GM21576 (cell line): ENCODE results near the gene TPST1.
"Not testable (repeated sequence)": the region's sequence is repeated elsewhere in the genome, so short reads cannot be mapped to it uniquely, and the experiment has no call there.

ENCODE experiments used
- ATAC-seq: cut with Tn5 transposase; IDR thresholded peaks from one replicate; pipeline ENCODE4 v1.9.1; 2021; ENCODE audit warnings: mild to moderate bottlenecking, moderate library complexity; ENCODE audit not compliant: unreplicated experiment

The TPST1 gene

DNA sequence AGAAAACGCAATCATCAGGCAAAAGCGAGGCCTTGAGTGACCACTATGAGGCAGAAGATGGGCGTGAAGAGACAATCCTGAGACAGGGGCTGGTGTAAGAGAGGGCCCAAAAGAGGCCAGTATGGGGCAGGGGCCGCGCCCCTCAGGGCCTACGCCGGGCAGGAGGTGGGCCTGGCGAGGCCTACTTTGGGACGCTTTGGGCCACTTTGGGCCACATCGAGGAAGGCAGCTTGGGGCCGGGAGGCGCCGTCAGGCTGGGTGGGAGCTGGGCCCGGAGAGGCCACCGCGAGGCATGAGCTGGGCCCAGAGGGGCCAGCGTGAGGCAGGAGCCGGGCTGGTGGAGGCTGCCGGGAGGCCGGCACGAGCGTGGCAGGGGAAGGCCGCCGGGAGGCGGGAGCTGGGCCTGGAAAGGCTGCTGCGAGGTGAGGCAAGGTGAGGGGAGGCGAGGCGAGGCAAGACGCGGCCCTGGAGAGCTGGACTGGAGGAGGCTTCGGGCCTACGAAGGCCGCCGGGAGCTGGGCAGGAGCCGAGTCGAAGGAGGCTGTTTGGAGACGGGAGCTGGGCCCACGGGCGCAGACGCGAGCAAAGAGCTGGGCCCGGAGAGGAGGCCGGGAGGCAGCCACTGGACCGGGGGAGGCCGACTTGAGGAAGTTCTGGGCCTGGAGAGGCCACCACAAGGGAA lies 171.3 kb downstream of the TPST1 start:
- ATAC-seq: no peak

- no peak for ATAC-seq
Measured at GRCh38 chr7:66377045-66377444, 171.9 kb downstream of the TPST1 start.

GRCh38 chr7:66377714-66378113 lies 172.6 kb downstream of the TPST1 start:
- no peak for ATAC-seq

- no peak for ATAC-seq
Measured at GRCh38 chr7:66379542-66380160, 174.5 kb downstream of the TPST1 start.

DNA sequence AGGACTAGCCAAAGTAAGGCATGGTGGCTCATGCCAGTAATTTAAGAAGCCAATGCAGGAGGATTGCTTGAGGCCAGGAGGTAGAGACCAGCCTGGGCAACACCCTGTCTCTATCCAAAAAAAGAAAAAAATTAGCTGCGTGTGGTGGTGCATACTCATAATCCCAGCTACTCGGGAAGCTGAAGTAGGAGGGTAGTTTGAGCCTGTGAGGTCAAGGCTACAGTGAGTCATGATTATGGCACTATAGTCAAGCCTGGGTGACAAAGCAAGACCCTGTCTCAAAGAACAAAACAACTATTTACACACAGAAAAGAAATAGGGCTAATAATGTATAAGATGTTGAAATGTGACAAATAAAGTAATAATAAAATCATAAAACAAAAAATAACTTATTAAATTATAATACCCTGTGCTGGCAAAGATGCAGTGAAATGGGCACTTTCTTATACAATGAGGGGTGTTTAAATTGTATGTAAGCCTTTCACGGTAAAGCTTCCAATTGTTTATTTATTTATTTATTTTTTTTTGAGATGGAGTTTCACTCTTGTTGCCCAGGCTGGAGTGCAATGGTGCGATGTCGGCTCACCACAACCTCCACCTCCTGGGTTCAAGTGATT lies 175.2 kb downstream of the TPST1 start:
- no peak for ATAC-seq

DNA sequence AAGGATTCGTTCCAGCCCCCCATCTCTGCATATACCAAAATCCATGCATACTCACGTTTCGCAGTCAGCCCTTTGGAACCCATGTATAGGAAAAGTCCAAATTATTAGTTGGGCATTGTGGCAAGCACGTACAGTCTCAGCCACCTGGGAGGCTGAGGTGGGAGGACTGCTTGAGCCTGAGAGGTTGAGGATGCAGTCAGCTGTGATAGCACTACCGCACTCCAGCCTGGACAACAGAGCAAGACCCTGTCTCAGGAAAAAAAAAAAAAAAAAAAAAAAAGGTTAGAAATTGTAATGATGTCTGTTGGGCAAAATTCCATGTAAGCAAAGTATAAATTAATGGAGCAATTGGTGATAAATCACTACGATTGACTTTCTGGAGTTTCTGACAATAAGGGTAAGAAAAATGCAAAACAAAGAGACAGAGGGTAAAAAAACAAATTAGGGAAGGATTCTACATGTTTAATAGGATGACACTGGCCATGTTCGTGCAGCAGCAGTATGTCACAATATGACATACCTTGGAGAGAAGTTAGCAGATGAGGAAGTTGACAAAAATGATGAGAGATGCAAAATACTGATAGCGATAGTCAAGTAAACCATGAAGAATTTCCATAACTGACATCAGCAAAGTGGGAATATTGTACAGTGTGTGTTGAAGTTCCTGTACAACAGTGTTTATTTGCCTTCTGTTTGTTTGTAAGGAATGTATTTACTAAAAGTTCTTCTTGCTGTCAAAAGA lies 177.2 kb downstream of the TPST1 start:
- not testable (repeated sequence) for ATAC-seq

DNA sequence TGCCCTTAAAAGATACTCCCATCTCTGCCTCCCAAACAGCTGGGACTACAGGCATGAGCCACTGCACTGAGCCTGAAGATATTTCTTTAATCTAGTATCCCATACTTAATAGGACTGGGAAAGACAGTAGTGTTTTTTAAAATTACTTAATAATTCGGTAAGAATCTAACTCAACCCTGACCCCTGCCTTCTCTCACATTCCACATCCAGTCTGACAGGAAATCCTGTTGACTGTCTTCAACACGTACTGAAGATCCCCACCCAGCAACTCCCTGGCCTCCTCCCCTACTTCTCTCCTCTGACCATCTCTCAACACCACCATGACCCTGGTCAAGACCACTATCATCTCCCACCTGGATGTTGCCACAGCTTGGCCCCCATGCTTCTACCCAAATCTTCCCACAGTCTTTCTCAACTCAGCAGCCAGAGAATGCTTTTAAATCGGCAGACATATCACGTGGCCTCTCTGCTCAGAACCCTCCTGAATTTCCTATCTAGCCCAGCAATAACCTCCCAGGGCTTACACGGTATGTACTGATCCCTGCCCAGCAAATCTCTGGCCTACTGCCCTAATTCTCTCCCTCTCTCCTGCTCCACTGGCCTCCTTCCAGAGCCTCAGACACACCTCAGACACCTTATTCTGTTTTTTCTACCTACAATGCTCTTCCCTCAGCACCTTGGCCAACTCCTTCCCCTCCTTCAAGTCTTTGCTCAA lies 180.2 kb downstream of the TPST1 start:
- not testable (repeated sequence) for ATAC-seq

- ATAC-seq: not testable (repeated sequence)
Measured at GRCh38 chr7:66395128-66395571, 190.0 kb downstream of the TPST1 start.

GRCh38 chr7:66396052-66396451 lies 190.9 kb downstream of the TPST1 start:
- not testable (repeated sequence) for ATAC-seq

DNA sequence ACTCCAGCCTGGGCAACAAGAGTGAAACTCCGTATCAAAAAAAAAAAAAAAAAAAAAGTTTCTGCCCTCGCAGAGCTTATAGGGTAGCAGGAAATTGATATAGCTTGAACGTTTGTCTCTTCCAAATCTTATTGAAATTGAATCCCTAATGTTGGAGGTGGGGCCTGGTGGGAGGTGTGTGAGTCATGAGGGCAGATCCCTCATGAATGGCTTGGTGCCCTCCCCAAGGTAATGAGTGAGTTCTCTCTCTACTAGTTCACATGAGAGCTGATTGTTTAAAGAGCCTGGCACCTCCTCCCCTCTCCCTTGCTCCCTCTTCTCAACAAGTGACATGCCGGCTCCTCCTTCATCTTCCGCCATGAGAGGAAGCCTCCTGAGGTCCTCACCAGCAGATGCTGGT lies 193.7 kb downstream of the TPST1 start:
- not testable (repeated sequence) for ATAC-seq

- ATAC-seq: no peak
Measured at GRCh38 chr7:66399566-66399965, 194.4 kb downstream of the TPST1 start.

DNA sequence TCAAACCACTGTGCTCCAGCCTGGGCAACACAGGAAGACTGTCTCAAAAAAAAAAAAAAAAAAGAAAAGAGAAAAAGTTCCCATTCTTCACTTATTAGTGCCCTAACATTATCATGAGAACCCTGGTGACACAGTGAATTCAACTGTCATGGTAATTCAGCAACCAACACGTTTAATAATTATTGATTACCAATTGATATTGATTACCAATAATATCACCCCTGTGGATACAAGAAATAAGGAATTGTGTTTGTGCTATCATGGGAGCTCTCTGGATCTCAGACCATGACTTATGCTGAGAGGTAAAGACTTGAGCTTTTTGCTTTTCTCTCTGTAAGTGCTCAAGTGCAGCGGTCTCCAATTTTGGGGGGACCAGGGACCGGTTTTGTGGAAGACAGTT lies 195.3 kb downstream of the TPST1 start:
- ATAC-seq: no peak

GRCh38 chr7:66401126-66401525 lies 196.0 kb downstream of the TPST1 start:
- ATAC-seq: not testable (repeated sequence)

DNA sequence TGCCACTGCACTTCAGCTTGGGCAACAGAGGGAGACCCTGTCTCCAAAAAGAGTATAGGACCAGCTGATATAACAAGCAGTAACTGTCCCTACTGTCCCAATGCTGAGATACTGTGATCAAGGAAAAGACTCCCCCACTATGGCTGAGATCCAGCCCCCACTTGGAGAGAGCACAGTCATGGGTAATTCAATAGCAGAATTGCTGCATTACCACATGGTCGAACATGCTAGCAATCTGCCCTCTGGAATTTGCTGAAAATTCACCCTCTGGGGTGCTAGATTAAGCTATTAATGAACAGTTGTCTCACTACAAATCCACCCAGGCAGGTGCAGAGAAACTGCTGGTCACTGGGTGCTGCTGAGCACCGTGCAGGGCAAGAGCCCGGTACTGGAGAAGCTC lies 196.8 kb downstream of the TPST1 start:
- not testable (repeated sequence) for ATAC-seq

DNA sequence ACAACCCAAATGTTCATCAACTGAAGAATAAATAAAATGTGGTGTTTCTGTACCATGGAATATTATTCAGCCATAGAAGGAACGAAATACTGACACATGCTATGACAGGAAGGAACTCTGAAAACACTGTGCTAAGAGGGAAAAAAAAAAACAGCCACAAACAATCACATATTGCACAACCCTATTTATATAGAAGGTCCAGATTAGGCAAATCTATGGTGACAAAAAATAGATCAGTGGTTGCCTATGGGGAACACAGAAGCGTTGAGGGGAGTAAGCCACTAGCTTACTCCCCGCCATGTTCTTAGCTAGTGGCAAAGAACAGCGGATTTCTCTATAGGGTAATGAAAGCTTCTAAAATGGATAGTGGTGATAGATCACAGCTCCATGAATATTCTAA lies 198.4 kb downstream of the TPST1 start:
- ATAC-seq: no peak

GRCh38 chr7:66409493-66409892 lies 204.4 kb downstream of the TPST1 start:
- ATAC-seq: no peak
